ENCODE results near the gene SAMD14. TPM values are rescaled to one million over a fixed set of nuclear protein-coding genes. Genes with fewer than 3 reads are reported as not detected.
A peak's percentile ranks its signal among the peaks of the same experiment; 100 is the strongest.

The SAMD14 gene
- total and polyA plus RNA-seq, 10 of the 15 experiments (the other 5 are each of a cell fraction or from before 2014, with no cell fraction given): 0.06 to 1.7 (median 0.25) TPM; not detected in 3

- peak; percentile 98 for TF ChIP-seq IKZF2 (IDR thresholded peaks at IDR 0.05)
- no peak for TF ChIP-seq NFXL1 (IDR thresholded peaks at IDR 0.05; ENCODE audit: borderline replicate concordance)
- no peak for TF ChIP-seq SMAD1 (IDR thresholded peaks at IDR 0.05; ENCODE audit: low read depth, partially characterized antibody)
- TF ChIP-seq ZBTB40 (IDR thresholded peaks at IDR 0.05; ENCODE audit: borderline replicate concordance): peak; percentile 38; the same call in 1 of the 2 replicates
- peak; percentile 23 for TF ChIP-seq BCL3 (IDR thresholded peaks at IDR 0.05; ENCODE audit: borderline replicate concordance, insufficient read depth, low read depth, low read length, poor library complexity, severe bottlenecking)
- 0 out of 2 replicates have a peak, but pooled peaks have one; percentile 22 for TF ChIP-seq CREM (IDR thresholded peaks at IDR 0.05; ENCODE audit: low read depth)
- TF ChIP-seq WRNIP1 (IDR thresholded peaks at IDR 0.05; ENCODE audit: borderline replicate concordance, low read depth, low read length): no peak
- no peak; the same call in 1 of the 2 replicates for TF ChIP-seq STAT1 (conservative IDR thresholded peaks at IDR 0.05)
- no peak for TF ChIP-seq IRF3 (IDR thresholded peaks at IDR 0.05)
- TF ChIP-seq CEBPZ (IDR thresholded peaks at IDR 0.05; ENCODE audit: low read depth, low read length): no peak
- TF ChIP-seq E2F8 (IDR thresholded peaks at IDR 0.05; ENCODE audit: low read depth, partially characterized antibody): no peak
- TF ChIP-seq USF1 (IDR thresholded peaks at IDR 0.05; ENCODE audit: borderline replicate concordance, extremely low read length, insufficient read depth, low read depth, low read length): no peak
- peak; percentile 96 for TF ChIP-seq HDGF (IDR thresholded peaks at IDR 0.05)
- no peak for TF ChIP-seq SREBF1 (IDR thresholded peaks at IDR 0.05; ENCODE audit: low read length)
- peak; percentile 73 for TF ChIP-seq IRF4 (IDR thresholded peaks at IDR 0.05; ENCODE audit: low read depth, low read length)
Measured at GRCh38 chr17:50151937-50152547, 22.1 kb upstream of the SAMD14 start (continued).

Data from GM12878 (cell line).